ENCODE results near the gene CDK16. TPM values are rescaled to one million over a fixed set of nuclear protein-coding genes. Genes with fewer than 3 reads are reported as not detected.

CDK16 gene
- total RNA-seq, 4 donors from 2014 or later = 105 to 181 (median 151) TPM

DNA sequence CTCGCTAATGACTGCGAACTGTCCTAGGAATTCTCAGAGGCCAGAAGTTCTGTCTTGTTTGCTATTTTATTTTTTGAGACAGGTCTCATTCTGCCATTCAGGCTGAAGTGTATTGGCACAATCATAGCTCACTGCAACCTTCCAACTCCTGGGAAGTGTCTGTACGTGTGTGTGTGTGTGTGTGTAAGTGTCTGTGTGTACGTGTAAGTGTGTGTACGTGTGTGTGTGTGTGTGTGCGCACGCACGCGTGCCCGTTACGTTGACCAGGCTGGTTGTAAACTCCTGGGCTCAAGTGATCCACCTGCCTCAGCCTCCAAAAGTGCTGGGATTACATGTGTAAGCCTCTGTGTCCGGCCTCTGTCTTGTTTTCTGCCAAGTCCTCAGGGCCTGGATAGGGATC, 10.4 kb upstream of the CDK16 start:
- Histone ChIP-seq H3K4me3 (no peak overlapping the region), H3K4me1 (no peaks in the 10 kb centered on the region), H3K27me3 (no peaks in the 10 kb centered on the region), H3K27ac (no peak overlapping the region), H3K9me3 (no peaks in the 10 kb centered on the region), H3K36me3 (peaks cover 0 to 14% (median 5%) of the 10 kb centered on the region in 4 donors)
- in situ Hi-C loops (cut with MboI; ENCODE audit: low pct_ligation_motif_present in 1 of 4, low pct_unique_long_range_greater_than_20kb in 1 of 4, low sequenced_read_pairs in 3 of 4) = loop anchor here in 1 of 4 donors (25.0 kb wide), 1 partner anchor 329 kb away; no protein-coding TSS in a partner anchor
- DNase-seq = no peak
- 89% methylated on average over 12 of the region's 12 CpGs; no CpG with 5 or more reads in 1 of the 2 donors for WGBS, 2 donors (ENCODE audit: low coverage in 1 of 2)
- TF ChIP-seq POLR2A (IDR thresholded peaks at IDR 0.05) (no peak), EP300 (IDR thresholded peaks at IDR 0.05; ENCODE audit: low read depth) (no peak), POLR2AphosphoS5 (IDR thresholded peaks at IDR 0.05) (no peak)
- TF ChIP-seq, protein P1, sequence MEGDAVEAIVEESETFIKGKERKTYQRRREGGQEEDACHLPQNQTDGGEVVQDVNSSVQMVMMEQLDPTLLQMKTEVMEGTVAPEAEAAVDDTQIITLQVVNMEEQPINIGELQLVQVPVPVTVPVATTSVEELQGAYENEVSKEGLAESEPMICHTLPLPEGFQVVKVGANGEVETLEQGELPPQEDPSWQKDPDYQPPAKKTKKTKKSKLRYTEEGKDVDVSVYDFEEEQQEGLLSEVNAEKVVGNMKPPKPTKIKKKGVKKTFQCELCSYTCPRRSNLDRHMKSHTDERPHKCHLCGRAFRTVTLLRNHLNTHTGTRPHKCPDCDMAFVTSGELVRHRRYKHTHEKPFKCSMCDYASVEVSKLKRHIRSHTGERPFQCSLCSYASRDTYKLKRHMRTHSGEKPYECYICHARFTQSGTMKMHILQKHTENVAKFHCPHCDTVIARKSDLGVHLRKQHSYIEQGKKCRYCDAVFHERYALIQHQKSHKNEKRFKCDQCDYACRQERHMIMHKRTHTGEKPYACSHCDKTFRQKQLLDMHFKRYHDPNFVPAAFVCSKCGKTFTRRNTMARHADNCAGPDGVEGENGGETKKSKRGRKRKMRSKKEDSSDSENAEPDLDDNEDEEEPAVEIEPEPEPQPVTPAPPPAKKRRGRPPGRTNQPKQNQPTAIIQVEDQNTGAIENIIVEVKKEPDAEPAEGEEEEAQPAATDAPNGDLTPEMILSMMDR (IDR thresholded peaks at IDR 0.05) = no peak
- intact Hi-C loops (cut with DNase I; ENCODE audit: low total_unique reads) = no loop called here

DNA sequence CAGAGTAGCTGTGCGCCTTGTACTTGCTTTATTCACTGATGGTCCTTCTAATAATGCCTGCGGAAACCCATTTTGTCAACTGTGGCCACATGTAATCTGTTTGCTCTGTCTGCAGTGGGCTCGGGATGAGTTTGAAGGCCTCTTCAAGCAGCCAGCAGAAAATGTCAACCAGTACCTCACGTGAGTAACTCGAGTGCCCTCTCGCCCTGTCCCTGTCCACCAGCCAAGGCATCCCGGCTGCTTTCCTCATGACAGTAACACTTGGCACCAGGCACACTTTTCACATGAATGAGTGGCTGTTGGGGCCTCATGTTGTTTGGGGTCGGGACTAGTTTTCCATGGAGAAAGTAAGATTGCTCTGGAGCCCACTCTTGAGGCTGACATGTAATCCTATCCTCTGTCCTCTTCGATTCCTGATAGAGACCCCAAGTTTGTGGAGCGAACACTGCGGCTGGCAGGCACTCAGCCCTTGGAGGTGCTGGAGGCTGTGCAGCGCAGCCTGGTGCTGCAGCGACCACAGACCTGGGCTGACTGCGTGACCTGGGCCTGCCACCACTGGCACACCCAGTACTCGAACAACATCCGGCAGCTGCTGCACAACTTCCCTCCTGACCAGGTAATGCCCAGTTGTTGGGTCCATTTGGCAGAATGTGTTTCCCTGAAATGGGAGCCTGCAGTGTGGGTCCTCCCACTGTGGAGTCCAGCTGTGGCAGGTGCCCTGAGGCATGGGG, 8.8 kb upstream of the CDK16 start:
- H3K36me3 ChIP-seq = peaks cover 0 to 22% (median 8%) of the 10 kb centered on the region in 4 donors
- in situ Hi-C loops (cut with MboI; ENCODE audit: low pct_ligation_motif_present in 1 of 4, low pct_unique_long_range_greater_than_20kb in 1 of 4, low sequenced_read_pairs in 3 of 4) (loop anchor here in 1 of 4 donors (25.0 kb wide), 1 partner anchor 328 kb away; no protein-coding TSS in a partner anchor), intact Hi-C loops (cut with DNase I; ENCODE audit: low total_unique reads) (no loop called here)
- no peaks in the 10 kb centered on the region for H3K9me3 ChIP-seq
- no peak overlapping the region for H3K4me3 ChIP-seq
- DNase-seq = no peak
- H3K27me3 ChIP-seq = no peaks in the 10 kb centered on the region
- H3K27ac ChIP-seq = no peak overlapping the region
- 94% methylated on average over 16 of the region's 16 CpGs; no CpG with 5 or more reads in 1 of the 2 donors for WGBS, 2 donors (ENCODE audit: low coverage in 1 of 2)
- H3K4me1 ChIP-seq = no peaks in the 10 kb centered on the region
- TF ChIP-seq EP300 (IDR thresholded peaks at IDR 0.05; ENCODE audit: low read depth) (no peak), POLR2AphosphoS5 (IDR thresholded peaks at IDR 0.05) (no peak)
- TF ChIP-seq, protein P1 (IDR thresholded peaks at IDR 0.05) = no peak

DNA sequence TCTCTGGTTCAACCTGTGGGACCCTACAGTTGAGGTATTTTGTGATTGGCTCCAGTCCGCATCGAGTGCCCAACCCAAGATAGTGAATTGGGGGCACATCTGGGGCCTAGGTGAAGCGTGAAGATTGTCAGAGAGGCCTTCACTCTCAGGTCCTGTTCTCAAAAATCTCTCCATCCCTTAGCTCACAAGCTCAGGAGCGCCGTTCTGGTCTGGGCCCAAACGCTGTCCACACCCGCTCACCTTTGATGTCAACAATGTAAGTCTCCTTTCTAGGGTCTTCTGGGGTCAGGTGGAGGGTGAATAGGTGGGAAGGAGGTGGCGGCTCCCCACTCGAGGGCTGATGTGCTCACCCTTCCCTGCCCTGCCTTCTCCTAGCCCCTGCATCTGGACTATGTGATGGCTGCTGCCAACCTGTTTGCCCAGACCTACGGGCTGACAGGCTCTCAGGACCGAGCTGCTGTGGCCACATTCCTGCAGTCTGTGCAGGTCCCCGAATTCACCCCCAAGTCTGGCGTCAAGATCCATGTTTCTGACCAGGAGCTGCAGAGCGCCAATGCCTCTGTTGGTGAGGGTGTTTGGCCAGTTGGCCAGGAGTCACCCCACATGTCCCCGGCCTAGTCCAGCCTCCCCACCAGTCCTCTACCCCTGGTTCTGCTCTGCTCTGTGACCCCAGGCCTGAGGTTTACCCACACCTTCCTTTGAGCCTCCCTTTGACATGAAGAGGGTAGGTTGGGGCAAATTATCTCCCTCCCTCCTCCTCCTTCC, 7.6 kb upstream of the CDK16 start:
- in situ Hi-C loops (cut with MboI; ENCODE audit: low pct_ligation_motif_present in 1 of 4, low pct_unique_long_range_greater_than_20kb in 1 of 4, low sequenced_read_pairs in 3 of 4) (loop anchor here in 1 of 4 donors (25.0 kb wide), 1 partner anchor 326 kb away; no protein-coding TSS in a partner anchor), intact Hi-C loops (cut with DNase I; ENCODE audit: low total_unique reads) (no loop called here)
- WGBS, 2 donors (ENCODE audit: low coverage in 1 of 2) = 97% methylated on average over 14 of the region's 15 CpGs; no CpG with 5 or more reads in 1 of the 2 donors
- no peak overlapping the region for H3K4me3 ChIP-seq
- TF ChIP-seq EP300 (IDR thresholded peaks at IDR 0.05; ENCODE audit: low read depth) = no peak
- TF ChIP-seq POLR2A (IDR thresholded peaks at IDR 0.05) = no peak
- TF ChIP-seq, protein P1 (IDR thresholded peaks at IDR 0.05) = no peak
- TF ChIP-seq POLR2AphosphoS5 (IDR thresholded peaks at IDR 0.05) = no peak
- no peak for DNase-seq
- peaks cover 0 to 22% (median 8%) of the 10 kb centered on the region in 4 donors for H3K36me3 ChIP-seq
- no peaks in the 10 kb centered on the region for H3K27me3 ChIP-seq
- H3K9me3 ChIP-seq = no peaks in the 10 kb centered on the region
- no peak overlapping the region for H3K27ac ChIP-seq
- H3K4me1 ChIP-seq = no peaks in the 10 kb centered on the region

Measured in transverse colon (tissue), 4 donors.